WTC11 (cell line): ENCODE data around the gene RPS6KA5. TPM values are rescaled to one million over a fixed set of nuclear protein-coding genes. Genes with fewer than 3 reads are reported as not detected.

Experiments used
- ATAC-seq: fragments of 200-7000 bp; cut with Tn5 transposase; 2 replicates; pipeline ENCODE4 v1.10.0; 2021; ENCODE audit warnings: mild to moderate bottlenecking, moderate library complexity
- CTCF ChIA-PET: fragments of 300-600 bp; sonication (Branson Sonifier 250); formaldehyde crosslinking; loops from one replicate; lab custom pipeline; 2021; ENCODE audit warnings: antibody characterized with exemption; lab: Charles Lee
- POLR2A ChIA-PET: fragments of 350-600 bp; sonication (Branson Sonifier 250); formaldehyde crosslinking; loops from one replicate; lab custom pipeline; 2021; ENCODE audit warnings: antibody characterized with exemption; lab: Charles Lee
- DNase-seq: peaks from one replicate; pipeline ENCODE4 v3.0.0; 2021; ENCODE audit warnings: low spot score
- H3K27ac Mint-ChIP-seq: 2 replicates; pipeline ENCODE4 v1.8.0; 2021; ENCODE audit warnings: mixed read lengths
- H3K27me3 Mint-ChIP-seq: 2 replicates; pipeline ENCODE4 v1.8.0; 2021; ENCODE audit warnings: low read depth, mild to moderate bottlenecking, moderate library complexity, mixed read lengths
- H3K36me3 Mint-ChIP-seq: 2 replicates; pipeline ENCODE4 v1.8.0; 2021; ENCODE audit warnings: mixed read lengths
- H3K4me1 Mint-ChIP-seq: 2 replicates; pipeline ENCODE4 v1.8.0; 2022; ENCODE audit warnings: mixed read lengths
- H3K4me3 Mint-ChIP-seq: 2 replicates; pipeline ENCODE4 v1.8.0; 2021; ENCODE audit warnings: mild to moderate bottlenecking, moderate library complexity, mixed read lengths
- H3K9me3 Mint-ChIP-seq: 2 replicates; pipeline ENCODE4 v1.8.0; 2021; ENCODE audit warnings: mixed read lengths
- ATF1 ChIP-seq: sonication (generic); formaldehyde crosslinking; IDR thresholded peaks from 2 replicates; pipeline ENCODE4 v1.8.1; 2023; ENCODE audit warnings: mild to moderate bottlenecking, moderate library complexity, missing genetic modification reagents
- CDX4 ChIP-seq: fragments of 250-450 bp; sonication (Bioruptor Pico); IDR thresholded peaks from 2 replicates; pipeline ENCODE4 v1.9.0; 2021; ENCODE audit warnings: moderate library complexity, mild to moderate bottlenecking, inconsistent platforms, borderline replicate concordance
- E2F5 ChIP-seq: sonication (generic); formaldehyde crosslinking; IDR thresholded peaks from 2 replicates; pipeline ENCODE4 v1.8.1; 2022; ENCODE audit warnings: mild to moderate bottlenecking, moderate library complexity, missing genetic modification reagents
- EMX1 ChIP-seq: fragments of 250-450 bp; sonication (Bioruptor Pico); IDR thresholded peaks from 2 replicates; pipeline ENCODE4 v1.8.0; 2021; ENCODE audit warnings: mild to moderate bottlenecking
- ESRRA ChIP-seq: sonication (generic); formaldehyde crosslinking; IDR thresholded peaks from 2 replicates; pipeline ENCODE4 v1.8.1; 2022; ENCODE audit warnings: mild to moderate bottlenecking, missing genetic modification reagents, borderline replicate concordance
- ETV6 ChIP-seq: sonication (generic); formaldehyde crosslinking; IDR thresholded peaks from 2 replicates; pipeline ENCODE4 v1.8.1; 2022; ENCODE audit warnings: mild to moderate bottlenecking, missing genetic modification reagents
- FOXK1 ChIP-seq: sonication (generic); formaldehyde crosslinking; IDR thresholded peaks from 2 replicates; pipeline ENCODE4 v1.8.0; 2022; ENCODE audit warnings: mild to moderate bottlenecking, moderate library complexity, missing genetic modification reagents
- FOXP4 ChIP-seq: sonication (generic); formaldehyde crosslinking; IDR thresholded peaks from 2 replicates; pipeline ENCODE4 v1.8.0; 2022; ENCODE audit warnings: mild to moderate bottlenecking, missing genetic modification reagents
- GRHL2 ChIP-seq: fragments of 250-450 bp; sonication (Bioruptor Pico); IDR thresholded peaks from 2 replicates; pipeline ENCODE4 v1.8.0; 2022; ENCODE audit warnings: mild to moderate bottlenecking, moderate library complexity; ENCODE audit not compliant: insufficient replicate concordance, severe bottlenecking
- GTF2I ChIP-seq: fragments of 250-450 bp; sonication (Bioruptor Pico); conservative IDR thresholded peaks from 2 replicates; pipeline ENCODE4 v1.4.0; 2021; ENCODE audit warnings: mild to moderate bottlenecking
- IRF2 ChIP-seq: sonication (generic); formaldehyde crosslinking; IDR thresholded peaks from 2 replicates; pipeline ENCODE4 v1.8.0; 2022; ENCODE audit warnings: low read depth, missing genetic modification reagents, borderline replicate concordance
- KAT7 ChIP-seq: sonication (generic); formaldehyde crosslinking; IDR thresholded peaks from 2 replicates; pipeline ENCODE4 v1.8.1; 2023; ENCODE audit warnings: missing genetic modification reagents, mild to moderate bottlenecking, borderline replicate concordance
- NFATC4 ChIP-seq: fragments of 250-450 bp; sonication (Bioruptor Pico); IDR thresholded peaks from 2 replicates; pipeline ENCODE4 v1.9.0; 2021; ENCODE audit warnings: mild to moderate bottlenecking
- NFE2L1 ChIP-seq: sonication (generic); formaldehyde crosslinking; IDR thresholded peaks from 2 replicates; pipeline ENCODE4 v1.8.1; 2023; ENCODE audit warnings: missing genetic modification reagents
- PRDM15 ChIP-seq: sonication (generic); formaldehyde crosslinking; IDR thresholded peaks from 2 replicates; pipeline ENCODE4 v1.8.0; 2022; ENCODE audit warnings: missing genetic modification reagents
- RORB ChIP-seq: fragments of 250-450 bp; sonication (Bioruptor Pico); IDR thresholded peaks from 2 replicates; pipeline ENCODE4 v1.9.0; 2021; ENCODE audit warnings: mild to moderate bottlenecking
- SMAD4 ChIP-seq: sonication (generic); formaldehyde crosslinking; IDR thresholded peaks from 2 replicates; pipeline ENCODE4 v1.8.0; 2022; ENCODE audit warnings: mild to moderate bottlenecking, missing genetic modification reagents
- ZNF121 ChIP-seq: sonication (generic); formaldehyde crosslinking; IDR thresholded peaks from 2 replicates; pipeline ENCODE4 v1.8.0; 2023; ENCODE audit warnings: missing genetic modification reagents
- ZNF263 ChIP-seq: sonication (generic); formaldehyde crosslinking; IDR thresholded peaks from 2 replicates; pipeline ENCODE4 v1.8.1; 2022; ENCODE audit warnings: low read depth, mild to moderate bottlenecking, moderate library complexity, missing genetic modification reagents
- ZNF423 ChIP-seq: fragments of 250-450 bp; sonication (Bioruptor Pico); IDR thresholded peaks from 2 replicates; pipeline ENCODE4 v2.1.2; 2022; ENCODE audit warnings: mild to moderate bottlenecking, moderate library complexity
- total RNA-seq: library from RNA; stranded (reverse); gene quantifications from 3 replicates; pipeline ENCODE4 v1.2.3, GENCODE V29; 2021
- TF ChIP-seq, protein P1 (sequence below): sonication (generic); formaldehyde crosslinking; IDR thresholded peaks from 2 replicates; pipeline ENCODE4 v1.8.0; 2022; ENCODE audit warnings: mild to moderate bottlenecking, missing genetic modification reagents
- TF ChIP-seq, protein P2 (sequence below): fragments of 250-450 bp; sonication (Bioruptor Pico); IDR thresholded peaks from 2 replicates; pipeline ENCODE4 v1.9.0; 2021; ENCODE audit warnings: mild to moderate bottlenecking
- TF ChIP-seq, protein P3 (sequence below): sonication (generic); formaldehyde crosslinking; IDR thresholded peaks from 2 replicates; pipeline ENCODE4 v1.8.0; 2023; ENCODE audit warnings: mild to moderate bottlenecking, missing genetic modification reagents

The RPS6KA5 gene
- total RNA-seq, 1 experiment from 2014 or later, result 5.2 TPM

GRCh38 chr14:90897022-90897421 lies 163.4 kb downstream of the RPS6KA5 start (continued):
- no peak for TF ChIP-seq PRDM15 (CRISPR knock-in tag)
- no peak for TF ChIP-seq GTF2I (CRISPR knock-in tag)
- TF ChIP-seq GRHL2 (CRISPR knock-in tag), result no peak
- no peak for TF ChIP-seq SMAD4 (CRISPR knock-in tag)

- no peak for DNase-seq
- ChIA-PET CTCF (interaction anchor here (1.5 kb wide), 2 partner anchors 9 to 279 kb away, joined by 3 to 7 read pairs; no protein-coding TSS in a partner anchor), POLR2A (no interaction called here)
- Mint-ChIP-seq H3K36me3 (no peaks in the 10 kb centered on the region), H3K27ac (no peak overlapping the region), H3K27me3 (no peaks in the 10 kb centered on the region), H3K4me3 (no peak overlapping the region), H3K9me3 (no peaks in the 10 kb centered on the region), H3K4me1 (peaks cover 6% of the 10 kb centered on the region)
- ATAC-seq, result no peak
- TF ChIP-seq, protein P1, sequence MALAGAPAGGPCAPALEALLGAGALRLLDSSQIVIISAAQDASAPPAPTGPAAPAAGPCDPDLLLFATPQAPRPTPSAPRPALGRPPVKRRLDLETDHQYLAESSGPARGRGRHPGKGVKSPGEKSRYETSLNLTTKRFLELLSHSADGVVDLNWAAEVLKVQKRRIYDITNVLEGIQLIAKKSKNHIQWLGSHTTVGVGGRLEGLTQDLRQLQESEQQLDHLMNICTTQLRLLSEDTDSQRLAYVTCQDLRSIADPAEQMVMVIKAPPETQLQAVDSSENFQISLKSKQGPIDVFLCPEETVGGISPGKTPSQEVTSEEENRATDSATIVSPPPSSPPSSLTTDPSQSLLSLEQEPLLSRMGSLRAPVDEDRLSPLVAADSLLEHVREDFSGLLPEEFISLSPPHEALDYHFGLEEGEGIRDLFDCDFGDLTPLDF (CRISPR knock-in tag), result no peak
- no peak for TF ChIP-seq ESRRA (CRISPR knock-in tag)
- TF ChIP-seq, protein P2, sequence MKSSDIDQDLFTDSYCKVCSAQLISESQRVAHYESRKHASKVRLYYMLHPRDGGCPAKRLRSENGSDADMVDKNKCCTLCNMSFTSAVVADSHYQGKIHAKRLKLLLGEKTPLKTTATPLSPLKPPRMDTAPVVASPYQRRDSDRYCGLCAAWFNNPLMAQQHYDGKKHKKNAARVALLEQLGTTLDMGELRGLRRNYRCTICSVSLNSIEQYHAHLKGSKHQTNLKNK (CRISPR knock-in tag), result no peak
These were observed 166.2 kb downstream of the RPS6KA5 start for GRCh38 chr14:90894241-90894640.

GRCh38 chr14:90893510-90893909 lies 166.9 kb downstream of the RPS6KA5 start:
- ChIA-PET CTCF (no interaction called here), POLR2A (no interaction called here)
- DNase-seq (no peak), ATAC-seq (no peak)
- H3K4me1 Mint-ChIP-seq, result peaks cover 1% of the 10 kb centered on the region; the same call in 1 of the 2 replicates
- H3K27ac Mint-ChIP-seq, result no peak overlapping the region
- H3K9me3 Mint-ChIP-seq, result no peaks in the 10 kb centered on the region
- no peaks in the 10 kb centered on the region for H3K27me3 Mint-ChIP-seq
- no peaks in the 10 kb centered on the region for H3K36me3 Mint-ChIP-seq
- no peak overlapping the region for H3K4me3 Mint-ChIP-seq
- TF ChIP-seq RORB (no peak), ZNF423 (CRISPR knock-in tag) (no peak), GTF2I (CRISPR knock-in tag) (no peak), IRF2 (CRISPR knock-in tag) (no peak), ZNF263 (CRISPR knock-in tag) (no peak), FOXP4 (CRISPR knock-in tag) (no peak), ETV6 (no peak), FOXK1 (CRISPR knock-in tag) (no peak), KAT7 (CRISPR knock-in tag) (no peak), E2F5 (CRISPR knock-in tag) (no peak), ATF1 (CRISPR knock-in tag) (no peak), ZNF121 (CRISPR knock-in tag) (no peak), CDX4 (CRISPR knock-in tag) (no peak), EMX1 (no peak), NFATC4 (no peak), NFE2L1 (CRISPR knock-in tag) (no peak)
- TF ChIP-seq, protein P3, sequence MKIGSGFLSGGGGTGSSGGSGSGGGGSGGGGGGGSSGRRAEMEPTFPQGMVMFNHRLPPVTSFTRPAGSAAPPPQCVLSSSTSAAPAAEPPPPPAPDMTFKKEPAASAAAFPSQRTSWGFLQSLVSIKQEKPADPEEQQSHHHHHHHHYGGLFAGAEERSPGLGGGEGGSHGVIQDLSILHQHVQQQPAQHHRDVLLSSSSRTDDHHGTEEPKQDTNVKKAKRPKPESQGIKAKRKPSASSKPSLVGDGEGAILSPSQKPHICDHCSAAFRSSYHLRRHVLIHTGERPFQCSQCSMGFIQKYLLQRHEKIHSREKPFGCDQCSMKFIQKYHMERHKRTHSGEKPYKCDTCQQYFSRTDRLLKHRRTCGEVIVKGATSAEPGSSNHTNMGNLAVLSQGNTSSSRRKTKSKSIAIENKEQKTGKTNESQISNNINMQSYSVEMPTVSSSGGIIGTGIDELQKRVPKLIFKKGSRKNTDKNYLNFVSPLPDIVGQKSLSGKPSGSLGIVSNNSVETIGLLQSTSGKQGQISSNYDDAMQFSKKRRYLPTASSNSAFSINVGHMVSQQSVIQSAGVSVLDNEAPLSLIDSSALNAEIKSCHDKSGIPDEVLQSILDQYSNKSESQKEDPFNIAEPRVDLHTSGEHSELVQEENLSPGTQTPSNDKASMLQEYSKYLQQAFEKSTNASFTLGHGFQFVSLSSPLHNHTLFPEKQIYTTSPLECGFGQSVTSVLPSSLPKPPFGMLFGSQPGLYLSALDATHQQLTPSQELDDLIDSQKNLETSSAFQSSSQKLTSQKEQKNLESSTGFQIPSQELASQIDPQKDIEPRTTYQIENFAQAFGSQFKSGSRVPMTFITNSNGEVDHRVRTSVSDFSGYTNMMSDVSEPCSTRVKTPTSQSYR (CRISPR knock-in tag), result no peak
